ENCODE measurements around the gene MYBBP1A.
A peak's percentile ranks its signal among the peaks of the same experiment; 100 is the strongest.

MYBBP1A gene

GRCh38 chr17:4565209-4566141 lies 10.3 kb upstream of the MYBBP1A start:
- peak; percentile 34 for DNase-seq

- no peak for DNase-seq
Observed at GRCh38 chr17:4562015-4562969, 7.1 kb upstream of the MYBBP1A start.

- no peak for DNase-seq
Observed at GRCh38 chr17:4560837-4561256, 5.7 kb upstream of the MYBBP1A start.

GRCh38 chr17:4560421-4560820 lies 5.2 kb upstream of the MYBBP1A start, which contains the start of gene GGT6:
Gene GGT6, minus strand, starts transcription at chr17:4560577. Its CDS starts 56 bp downstream, at chr17:4560521.
- no peak for DNase-seq

GRCh38 chr17:4559966-4560365 lies 4.8 kb upstream of the MYBBP1A start:
- DNase-seq = no peak

GRCh38 chr17:4559139-4559791 lies 4.1 kb upstream of the MYBBP1A start:
- DNase-seq = no peak

GRCh38 chr17:4558347-4558971 lies 3.3 kb upstream of the MYBBP1A start:
- DNase-seq = no peak

- DNase-seq = no peak
Observed at GRCh38 chr17:4557626-4558346, 2.6 kb upstream of the MYBBP1A start.

- no peak for DNase-seq
Observed at GRCh38 chr17:4556996-4557395, 1.8 kb upstream of the MYBBP1A start.

GRCh38 chr17:4555873-4556759 lies 932 bp upstream of the MYBBP1A start:
- no peak for DNase-seq

- no peak for DNase-seq
Observed at GRCh38 chr17:4554441-4554996, 665 bp downstream of the MYBBP1A start.

- no peak for DNase-seq
Observed at GRCh38 chr17:4553669-4554068, 1.5 kb downstream of the MYBBP1A start.

GRCh38 chr17:4551796-4552525 lies 3.2 kb downstream of the MYBBP1A start:
- DNase-seq = no peak

- DNase-seq = no peak
Observed at GRCh38 chr17:4551141-4551540, 4.0 kb downstream of the MYBBP1A start.

GRCh38 chr17:4550534-4551039 lies 4.6 kb downstream of the MYBBP1A start:
- DNase-seq = no peak

- no peak for DNase-seq
Observed at GRCh38 chr17:4549781-4550533, 5.2 kb downstream of the MYBBP1A start.

- DNase-seq = no peak
Observed at GRCh38 chr17:4548721-4549531, 6.3 kb downstream of the MYBBP1A start.

GRCh38 chr17:4548061-4548461 lies 7.1 kb downstream of the MYBBP1A start:
- DNase-seq = no peak

All from COR-L47 (cell line).